K562 treated with DMSO at 1 percent for 4 hours (cell line): ENCODE data around the gene RAPH1. TPM values are rescaled to one million over a fixed set of nuclear protein-coding genes. Genes with fewer than 3 reads are reported as not detected.

Experiments used
- total RNA-seq: library from RNA; unstranded; fragments of 300-600 nt; gene quantifications from 2 replicates; pipeline ENCODE4 v1.2.3, GENCODE V29; 2022; ENCODE audit not compliant: insufficient read depth

The RAPH1 gene
- total RNA-seq = 0.19 TPM in 1 of 2 replicates, not detected in the other

GRCh38 chr2:203535078-203535783, at the start of gene RAPH1:
Gene RAPH1 (minus strand): TSS chr2:203535301. CDS start chr2:203495353, 39,948 bp downstream.

Other genes starting within 250 kb of the RAPH1 start
- 12.7 and 15.0 TPM in 2 replicates for gene ABI2, start 206.9 kb downstream of the RAPH1 start, total RNA-seq
- not detected in 2 replicates for gene CD28, start 171.3 kb upstream of the RAPH1 start, total RNA-seq